H4 (cell line): ENCODE measurements around the gene CD58. TPM values are rescaled to one million over a fixed set of nuclear protein-coding genes. Genes with fewer than 3 reads are reported as not detected.

Experiments used
- DNase-seq: peaks from one replicate; pipeline ENCODE4 v3.0.0-alpha.2; 2015; ENCODE audit warnings: low spot score
- total RNA-seq: library from RNA; depleted of rRNA; stranded (reverse); fragments of >200 nt; shearing (Covaris generic); gene quantifications from 2 replicates; pipeline ENCODE4 v1.2.3, GENCODE V29; 2014

The CD58 gene
- total RNA-seq, 1 experiment from 2014 or later: 18.4 TPM

DNA sequence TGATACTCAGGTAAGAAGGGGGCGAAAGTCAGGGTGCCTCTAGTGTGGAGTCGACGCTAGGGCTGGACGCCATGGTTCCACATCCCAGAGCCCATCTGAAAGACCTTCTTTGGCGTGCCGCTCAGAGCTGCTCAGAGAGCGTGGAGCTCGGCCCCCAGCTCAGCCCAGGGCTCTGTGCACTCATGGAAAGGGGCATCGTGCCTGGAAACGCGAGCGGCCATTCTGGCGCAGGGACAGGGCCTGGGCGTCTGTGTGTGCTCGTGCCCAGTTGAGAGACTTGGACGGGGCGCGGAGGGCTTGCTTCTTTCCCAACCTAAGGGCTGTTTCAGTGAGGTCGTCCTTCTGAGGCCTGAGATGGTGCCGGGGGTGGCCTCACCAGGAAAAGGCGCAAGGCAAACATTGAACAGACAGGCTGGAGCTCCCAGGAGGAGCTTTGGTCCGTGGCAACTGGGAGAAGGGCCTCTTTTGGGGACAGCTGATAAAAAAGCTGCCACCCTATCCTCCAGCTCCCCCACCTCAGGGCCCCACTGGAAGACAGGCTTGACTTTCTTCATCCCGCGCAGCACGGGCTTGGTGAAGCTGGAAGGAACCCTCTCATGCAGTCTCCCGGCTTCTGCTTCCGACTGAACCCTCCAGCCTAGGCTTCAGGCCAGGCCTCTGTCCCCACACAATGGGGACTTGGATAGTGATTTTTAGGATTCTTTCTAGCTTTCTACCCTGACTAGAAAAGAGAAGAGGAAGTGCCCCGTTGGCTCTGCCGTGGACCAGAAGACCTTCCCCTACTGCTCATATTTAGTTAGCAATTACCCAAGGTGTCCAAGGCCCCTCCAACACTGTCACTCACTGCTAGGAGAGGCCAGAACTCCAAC, 77.1 kb downstream of the CD58 start:
- no peak for DNase-seq

DNA sequence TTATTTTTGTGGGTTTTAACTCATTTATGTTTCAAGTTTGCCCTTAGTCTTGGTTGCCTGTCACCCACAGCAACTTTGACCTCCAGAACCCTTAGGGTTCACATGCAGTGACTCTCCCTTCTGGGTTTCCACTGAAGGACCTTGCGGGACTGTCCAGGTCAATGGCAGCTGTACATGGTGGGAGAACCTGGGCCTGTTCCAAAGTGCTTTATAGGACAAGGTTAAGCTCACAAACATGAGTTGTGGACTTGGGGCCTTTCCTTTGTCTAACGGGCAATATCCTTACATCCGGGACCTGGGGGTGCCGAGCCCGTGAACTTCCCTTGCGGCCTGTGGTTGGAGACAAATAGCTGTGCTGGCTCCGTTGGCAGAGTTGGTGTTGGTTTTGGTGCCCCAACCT, 77.8 kb downstream of the CD58 start:
- no peak for DNase-seq

- no peak for DNase-seq
Measured at GRCh38 chr1:116492358-116492811, 78.4 kb downstream of the CD58 start.

DNA sequence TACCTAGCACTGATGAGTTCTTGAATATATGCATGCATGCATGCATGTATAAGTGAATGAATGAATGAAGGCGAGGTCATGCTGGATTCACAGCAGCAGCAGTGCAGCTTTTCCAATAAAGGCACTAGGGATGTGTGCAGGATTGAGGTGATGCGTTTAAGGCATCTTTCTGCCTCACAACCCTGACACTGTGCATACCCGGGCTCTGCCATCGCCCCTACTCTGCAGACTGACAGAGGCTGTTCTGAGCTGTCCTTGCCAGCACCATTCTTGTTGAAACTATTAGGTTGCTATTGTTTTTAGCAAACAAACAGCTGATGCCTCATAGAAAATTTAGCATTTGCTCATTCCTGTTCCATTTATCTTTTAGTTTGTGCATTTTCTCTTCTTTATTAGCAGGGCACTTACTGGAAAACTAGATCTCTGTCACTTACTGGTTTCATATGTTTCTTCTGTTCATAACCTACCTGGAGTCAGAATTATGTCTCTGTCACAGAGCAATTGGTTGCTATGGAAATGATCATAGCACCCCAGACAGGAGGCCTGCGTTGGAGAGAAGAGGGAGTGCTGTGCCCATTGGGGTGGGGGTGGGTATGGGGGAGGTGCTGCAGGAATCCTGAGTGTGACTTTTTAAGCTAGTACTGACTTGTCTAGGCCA, 79.0 kb downstream of the CD58 start:
- DNase-seq: no peak

GRCh38 chr1:116490588-116490987, 80.2 kb downstream of the CD58 start:
- no peak for DNase-seq

DNA sequence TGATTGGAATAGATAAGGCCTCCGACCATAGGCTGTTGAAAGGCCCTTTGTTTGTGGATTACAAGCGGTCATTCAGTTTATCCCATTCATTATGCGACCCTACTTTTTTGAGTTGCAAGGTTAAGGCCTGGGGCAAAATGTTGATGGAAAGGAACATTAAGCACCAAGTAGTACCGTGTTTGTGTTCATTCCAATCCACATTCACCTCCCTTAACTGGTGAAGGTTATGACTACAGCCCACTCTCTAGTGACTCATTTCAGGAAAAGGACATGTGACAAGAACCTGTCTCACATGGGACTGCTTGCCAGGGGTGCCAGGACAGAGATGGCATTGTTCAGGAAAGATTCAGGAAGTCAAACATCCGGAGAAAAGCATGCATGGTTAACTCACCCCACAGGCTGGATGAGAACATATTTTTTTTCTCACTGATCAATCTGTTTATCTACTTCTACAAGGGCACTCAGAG, 81.6 kb downstream of the CD58 start:
- DNase-seq: peak; percentile 71

DNA sequence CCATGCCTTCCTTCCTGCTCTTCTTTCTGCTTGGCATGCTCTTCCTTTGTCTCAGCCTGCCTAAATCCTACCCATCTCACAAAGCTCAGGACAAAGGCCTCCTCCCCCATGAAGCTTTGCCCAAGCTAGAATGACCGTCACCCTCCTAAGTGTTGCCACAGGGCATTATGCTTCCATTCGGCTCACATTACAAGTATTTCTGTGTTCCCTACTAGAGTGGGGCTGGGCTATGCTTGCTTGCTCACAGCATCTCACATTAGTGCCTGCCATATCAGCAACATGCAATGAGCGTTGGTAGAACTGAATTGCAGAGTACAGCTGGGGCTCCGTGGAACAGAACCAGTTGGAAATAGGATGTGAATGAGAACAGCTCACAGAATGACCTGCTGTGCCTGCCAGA, 82.8 kb downstream of the CD58 start:
- no peak for DNase-seq

DNA sequence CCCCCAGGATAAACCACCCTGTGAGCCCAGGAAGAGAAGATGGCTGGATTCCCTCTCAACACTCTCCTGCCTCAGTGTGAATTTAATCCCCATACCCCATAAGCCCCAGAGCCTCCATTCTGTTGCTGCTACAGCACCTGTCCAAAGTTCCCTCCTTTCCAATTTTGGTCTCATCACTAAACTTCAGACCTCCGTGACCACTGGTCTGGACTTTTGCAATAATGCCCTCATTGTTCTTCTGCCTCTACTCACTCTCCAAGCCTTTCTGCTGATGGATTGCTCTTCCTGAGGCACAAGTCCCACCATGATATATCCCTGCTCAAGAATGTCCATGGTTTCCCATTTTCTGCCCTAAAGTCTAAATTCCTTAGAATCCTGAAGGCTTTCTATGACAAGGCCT, 83.2 kb downstream of the CD58 start:
- no peak for DNase-seq

DNA sequence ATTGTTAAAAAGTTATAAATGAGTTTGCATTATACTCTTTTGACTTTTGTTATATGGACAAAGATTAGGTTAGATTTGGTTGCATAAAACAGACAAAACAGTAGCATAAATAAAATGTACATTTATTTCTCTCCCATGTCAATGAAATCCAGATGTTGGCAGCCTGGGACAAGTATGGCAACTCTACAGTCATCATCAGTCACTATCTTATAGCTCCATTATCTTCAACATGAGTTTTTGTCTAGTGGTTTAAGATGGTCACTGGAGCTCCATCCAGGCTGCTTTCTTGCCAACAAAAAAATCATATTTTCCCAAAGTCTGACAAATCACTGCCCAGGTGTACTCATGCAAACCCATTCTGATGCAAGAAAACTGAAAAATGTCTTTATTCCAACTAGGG, 83.8 kb downstream of the CD58 start:
- no peak for DNase-seq

- no peak for DNase-seq
Measured at GRCh38 chr1:116486424-116486823, 84.4 kb downstream of the CD58 start.

- no peak for DNase-seq
Measured at GRCh38 chr1:116485976-116486375, 84.8 kb downstream of the CD58 start.

DNA sequence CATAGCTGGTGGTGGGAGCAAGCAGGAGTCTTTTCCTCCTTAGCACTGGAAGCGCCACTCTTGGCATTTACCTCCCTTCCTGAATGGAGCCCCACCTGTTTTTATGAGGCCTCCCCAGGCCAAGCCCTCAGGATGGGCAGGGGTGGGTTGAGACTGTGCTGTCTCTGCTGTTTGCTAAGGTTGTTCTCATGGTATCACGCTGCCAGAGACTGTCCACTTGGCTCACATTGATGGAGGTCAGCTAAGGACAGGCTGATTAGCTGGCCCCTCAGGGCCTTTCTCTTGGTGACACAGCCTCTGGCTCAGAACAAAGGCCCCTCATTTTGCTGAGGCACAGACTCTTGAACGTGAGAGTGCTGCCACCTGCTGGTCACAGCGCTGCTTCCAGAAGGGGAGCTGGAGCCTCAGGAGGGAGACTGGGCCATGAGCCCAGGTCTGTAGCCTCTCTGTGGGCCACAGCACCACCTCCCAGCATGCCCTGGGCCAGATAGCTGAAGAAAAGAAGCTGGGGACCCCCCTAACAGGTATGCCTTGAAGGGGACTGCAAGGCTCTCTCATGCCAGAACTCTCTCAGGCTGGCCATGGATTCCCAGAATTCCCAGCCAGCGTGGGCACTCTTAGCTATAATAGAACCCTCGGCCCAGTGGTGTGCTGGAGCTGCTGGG, 85.6 kb downstream of the CD58 start:
- DNase-seq: peak; percentile 69

GRCh38 chr1:116483481-116484309, 87.1 kb downstream of the CD58 start:
- DNase-seq: no peak

- DNase-seq: no peak
Measured at GRCh38 chr1:116482490-116482889, 88.3 kb downstream of the CD58 start.

- no peak for DNase-seq
Measured at GRCh38 chr1:116481934-116482333, 88.9 kb downstream of the CD58 start.

DNA sequence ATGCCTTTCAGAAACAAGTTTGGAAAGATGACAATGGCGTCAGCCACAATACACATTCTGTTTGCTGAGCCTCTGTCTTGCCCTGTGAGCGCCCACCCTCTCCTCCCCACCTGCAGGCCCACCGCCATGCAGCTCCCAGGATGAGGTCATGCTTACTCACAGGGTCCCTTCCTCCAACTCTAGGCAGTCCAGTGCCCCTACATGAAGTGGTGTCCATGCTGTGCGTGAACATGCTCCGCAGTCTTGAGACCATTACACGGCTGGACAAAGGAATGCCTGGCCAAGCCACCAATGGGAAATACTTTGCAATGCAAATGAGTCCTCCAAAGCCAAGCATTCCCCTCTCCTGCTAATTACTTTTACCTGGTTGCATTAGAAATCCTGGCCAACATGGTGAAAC, 92.2 kb downstream of the CD58 start:
- no peak for DNase-seq

DNA sequence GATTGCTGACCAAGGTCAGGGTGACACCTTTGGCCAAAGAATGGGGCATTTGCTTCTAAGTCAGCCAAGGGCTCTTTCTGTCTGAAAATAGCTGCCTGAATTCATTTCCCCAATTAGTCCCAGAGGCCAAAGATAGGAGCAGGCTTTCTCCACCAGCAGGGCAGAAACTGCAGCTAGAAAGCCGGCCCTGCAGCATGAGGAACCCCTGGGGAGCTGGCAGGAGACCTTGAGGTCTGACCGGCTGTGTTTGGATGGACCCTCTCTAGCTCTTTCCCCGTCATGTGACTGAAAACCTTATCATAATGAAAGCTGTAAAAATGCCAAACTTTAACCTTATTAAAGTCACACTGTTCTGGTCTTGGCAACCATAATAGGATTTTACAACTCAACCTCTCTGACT, 93.4 kb downstream of the CD58 start:
- DNase-seq: no peak

- no peak for DNase-seq
Measured at GRCh38 chr1:116476321-116476720, 94.5 kb downstream of the CD58 start.

DNA sequence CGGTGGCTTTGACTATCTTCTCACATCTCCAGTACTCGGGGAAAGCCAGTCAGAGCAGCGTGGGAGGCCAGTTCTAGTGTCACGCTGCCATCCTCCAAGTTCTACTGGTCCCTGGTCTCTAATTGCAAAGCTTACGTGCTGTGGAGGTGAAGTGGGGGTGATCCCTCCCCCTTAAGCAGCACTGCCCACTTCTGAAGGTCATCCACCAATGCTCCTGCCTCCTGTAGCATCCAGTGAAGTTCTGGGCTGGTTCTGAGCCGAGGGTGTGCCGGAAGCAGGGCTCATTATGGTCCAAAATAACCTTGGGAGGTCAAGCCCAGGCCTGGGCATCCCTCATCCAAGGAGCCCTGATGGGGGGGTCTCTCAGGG, 95.0 kb downstream of the CD58 start:
- DNase-seq: no peak

DNA sequence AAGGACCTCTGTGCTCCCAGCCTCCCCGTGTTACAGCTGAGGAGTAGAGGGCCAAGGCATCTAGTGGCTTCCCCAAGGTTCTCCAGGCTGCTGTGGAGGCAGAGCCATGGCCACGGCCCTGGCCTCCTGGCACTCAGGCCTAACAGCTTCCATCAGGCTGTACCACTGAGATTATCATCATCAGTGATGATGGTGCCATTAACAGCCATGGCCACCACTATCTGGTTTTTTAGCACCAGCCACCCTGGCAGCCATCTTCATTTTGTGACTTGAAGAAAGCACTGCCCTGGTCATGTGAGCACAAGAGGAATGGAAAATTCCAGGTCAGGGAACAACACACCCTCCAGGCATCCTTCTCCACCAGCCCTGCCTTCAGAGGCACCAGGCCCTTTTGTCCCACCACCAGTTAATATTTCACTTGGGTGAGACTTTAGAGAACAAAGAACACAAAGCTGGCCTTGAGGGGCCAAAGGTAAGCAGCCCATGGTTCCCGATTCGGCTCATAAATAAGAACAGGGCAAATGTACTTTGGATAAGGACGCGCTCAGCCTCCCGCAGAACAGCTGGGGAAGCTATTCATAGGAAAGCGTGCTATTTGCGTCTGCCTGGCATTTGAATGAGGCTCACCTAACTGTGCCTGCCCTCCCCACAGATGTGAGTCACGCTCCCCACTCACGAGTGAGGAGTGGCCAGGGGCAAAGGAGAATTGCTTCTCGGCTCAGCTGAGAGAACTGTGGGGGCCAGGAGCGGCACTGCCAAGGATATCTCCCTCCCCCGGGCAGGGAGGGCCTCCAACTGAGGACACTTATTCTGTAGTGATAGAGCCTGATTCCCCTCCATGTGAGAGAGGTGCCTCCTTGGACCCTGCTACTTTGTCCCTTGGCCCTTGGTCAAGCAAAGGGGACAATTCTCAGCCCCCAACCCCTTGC, 95.6 kb downstream of the CD58 start:
- DNase-seq: no peak
